Measurements from ENCODE around the gene TRMT10B. TPM values are rescaled to one million over a fixed set of nuclear protein-coding genes. Genes with fewer than 3 reads are reported as not detected.
A peak's percentile ranks its signal among the peaks of the same experiment; 100 is the strongest.

TRMT10B gene
- total RNA-seq, 5 donors from 2014 or later (not counting 1 experiment from before 2014, with no cell fraction given) = 17.8 to 25.6 (median 21.6) TPM

- ATAC-seq (replicated peaks in 1 of 4) = no peak
- H3K4me1 ChIP-seq (ENCODE audit: control insufficient read depth in 1 of 2, extremely low read depth in 1 of 2, insufficient read depth in 2 of 2, low read length in 2 of 2) = no peaks in the 10 kb centered on the region
- H3K27me3 ChIP-seq (replicated peaks in 1 of 2; ENCODE audit: control insufficient read depth in 2 of 2, extremely low read depth in 1 of 2, insufficient read depth in 2 of 2, low read length in 1 of 2) = no peaks in the 10 kb centered on the region
- H3K36me3 ChIP-seq (ENCODE audit: control insufficient read depth in 2 of 2, extremely low read depth in 1 of 2, insufficient read depth in 1 of 2, low read length in 1 of 2) = peaks cover 5 to 41% of the 10 kb centered on the region in 2 donors
- H3K9me3 ChIP-seq = no peaks in the 10 kb centered on the region
- Mint-ChIP-seq H3K9me3 (no peaks in the 10 kb centered on the region), H3K27ac (no peak overlapping the region), H3K4me1 (peaks cover 4 to 9% (median 6%) of the 10 kb centered on the region in 3 donors), H3K36me3 (peaks cover 48% of the 10 kb centered on the region), H3K27me3 (no peaks in the 10 kb centered on the region), H3K4me3 (no peak overlapping the region)
- H3K27ac ChIP-seq (ENCODE audit: low read length) = no peak overlapping the region
- POLR2A ChIA-PET = interaction anchor here in 1 of 2 donors (0.8 kb wide), 1 partner anchor 10 kb away, joined by 3 read pairs; no protein-coding TSS in a partner anchor
- CTCF ChIA-PET = interaction anchor here in 1 of 2 donors (0.6 kb wide), 1 partner anchor 281 kb away, joined by 3 read pairs; no protein-coding TSS in a partner anchor
- DNase-seq = no peak
- no peak overlapping the region for H3K4me3 ChIP-seq (ENCODE audit: control insufficient read depth in 1 of 2, extremely low read depth in 1 of 2, low read length in 1 of 2)
- 100% methylated on average over 3 of the region's 3 CpGs for WGBS (ENCODE audit: insufficient coverage)
These were observed 16.4 kb downstream of the TRMT10B start for GRCh38 chr9:37769995-37770394.

DNA sequence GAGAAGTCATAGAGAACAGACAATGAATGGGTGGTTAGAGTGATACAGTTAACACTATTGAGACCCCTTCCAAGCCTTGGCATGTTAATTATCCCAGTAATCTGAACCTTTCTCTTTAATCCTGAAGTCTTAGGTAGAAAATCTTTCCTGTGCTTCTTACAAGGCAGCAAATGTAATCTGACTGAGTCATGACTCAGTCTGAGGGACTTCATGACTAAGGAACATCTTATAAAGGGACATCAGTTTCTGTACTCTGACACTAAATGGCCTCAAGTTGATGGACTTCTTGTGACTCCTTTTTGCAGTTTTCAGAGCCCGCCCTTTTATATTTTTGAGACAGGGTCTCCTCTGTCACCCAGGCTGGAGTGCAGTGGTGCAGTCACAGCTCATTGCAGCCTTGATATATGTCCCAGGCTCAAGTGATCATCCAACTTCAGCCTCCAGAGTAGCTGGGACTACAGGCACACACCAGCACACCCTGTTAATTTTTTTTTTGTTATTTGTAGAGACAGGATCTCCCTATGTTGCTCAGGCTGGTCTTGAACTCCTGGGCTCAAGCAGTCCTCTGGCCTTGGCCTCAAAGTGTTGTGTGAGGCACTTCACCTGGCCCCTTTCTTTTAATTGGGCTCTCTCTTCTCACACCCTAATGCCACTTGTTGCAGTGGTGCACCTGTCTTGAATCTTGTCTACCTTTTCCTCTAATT is 21.8 kb downstream of the TRMT10B start:
- H3K27ac Mint-ChIP-seq = peak overlapping the region in 1 of 2 donors; percentile 5
- 90% methylated on average over 1 of the region's 1 CpG for WGBS (ENCODE audit: insufficient coverage)
- Histone ChIP-seq H3K27me3 (replicated peaks in 1 of 2; ENCODE audit: control insufficient read depth in 2 of 2, extremely low read depth in 1 of 2, insufficient read depth in 2 of 2, low read length in 1 of 2) (no peaks in the 10 kb centered on the region), H3K27ac (ENCODE audit: low read length) (no peak overlapping the region), H3K4me1 (ENCODE audit: control insufficient read depth in 1 of 2, extremely low read depth in 1 of 2, insufficient read depth in 2 of 2, low read length in 2 of 2) (no peaks in the 10 kb centered on the region), H3K9me3 (no peaks in the 10 kb centered on the region), H3K4me3 (ENCODE audit: control insufficient read depth in 1 of 2, extremely low read depth in 1 of 2, low read length in 1 of 2) (no peak overlapping the region), H3K36me3 (ENCODE audit: control insufficient read depth in 2 of 2, extremely low read depth in 1 of 2, insufficient read depth in 1 of 2, low read length in 1 of 2) (peaks cover 5 to 67% of the 10 kb centered on the region in 2 donors)
- no peaks in the 10 kb centered on the region for H3K9me3 Mint-ChIP-seq
- H3K36me3 Mint-ChIP-seq = peaks cover 28% of the 10 kb centered on the region
- ATAC-seq (replicated peaks in 1 of 4) (no peak), DNase-seq (no peak)
- POLR2A ChIA-PET = interaction anchor here (0.6 kb wide), 2 partner anchors 9 to 279 kb away, joined by 3 to 11 read pairs; no protein-coding TSS in a partner anchor
- H3K27me3 Mint-ChIP-seq = no peaks in the 10 kb centered on the region
- no peak overlapping the region for H3K4me3 Mint-ChIP-seq
- H3K4me1 Mint-ChIP-seq = peaks cover under 1 to 5% (median 2%) of the 10 kb centered on the region in 3 donors
- CTCF ChIA-PET = no interaction called here

DNA sequence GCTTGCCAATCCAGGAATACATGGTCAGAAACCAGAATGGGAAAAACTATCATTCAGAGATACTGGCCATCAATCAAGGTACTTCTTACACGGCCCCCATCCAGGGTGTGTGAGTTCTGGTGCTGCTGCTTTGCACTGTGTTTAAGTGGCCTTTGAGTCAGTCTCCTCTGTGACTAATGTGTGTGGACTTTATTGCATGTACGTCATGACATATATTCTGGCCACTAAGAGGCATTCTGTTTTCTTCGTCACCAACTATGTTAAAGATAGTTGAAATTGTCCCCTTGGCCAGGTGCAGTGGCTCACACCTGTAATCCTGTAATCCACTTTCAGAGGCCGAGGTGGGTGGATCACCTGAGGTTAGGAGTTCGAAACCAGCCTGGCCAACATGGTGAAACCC is 22.7 kb downstream of the TRMT10B start:
- ChIA-PET POLR2A (no interaction called here), CTCF (no interaction called here)
- Histone ChIP-seq H3K27me3 (replicated peaks in 1 of 2; ENCODE audit: control insufficient read depth in 2 of 2, extremely low read depth in 1 of 2, insufficient read depth in 2 of 2, low read length in 1 of 2) (no peaks in the 10 kb centered on the region), H3K27ac (ENCODE audit: low read length) (no peak overlapping the region), H3K9me3 (no peaks in the 10 kb centered on the region), H3K4me3 (ENCODE audit: control insufficient read depth in 1 of 2, extremely low read depth in 1 of 2, low read length in 1 of 2) (no peak overlapping the region), H3K4me1 (ENCODE audit: control insufficient read depth in 1 of 2, extremely low read depth in 1 of 2, insufficient read depth in 2 of 2, low read length in 2 of 2) (no peaks in the 10 kb centered on the region), H3K36me3 (ENCODE audit: control insufficient read depth in 2 of 2, extremely low read depth in 1 of 2, insufficient read depth in 1 of 2, low read length in 1 of 2) (peaks cover 0 to 70% of the 10 kb centered on the region in 2 donors)
- Mint-ChIP-seq H3K9me3 (no peaks in the 10 kb centered on the region), H3K27ac (no peak overlapping the region), H3K4me3 (no peak overlapping the region), H3K4me1 (peaks cover 4 to 8% (median 6%) of the 10 kb centered on the region in 3 donors), H3K36me3 (peaks cover 33% of the 10 kb centered on the region), H3K27me3 (no peaks in the 10 kb centered on the region)
- WGBS (ENCODE audit: insufficient coverage) = no CpG with 5 or more reads among the region's 5 CpGs
- DNase-seq (no peak), ATAC-seq (replicated peaks in 1 of 4) (no peak)

GRCh38 chr9:37778534-37778933 is 24.9 kb downstream of the TRMT10B start:
- H3K4me1 ChIP-seq (ENCODE audit: control insufficient read depth in 1 of 2, extremely low read depth in 1 of 2, insufficient read depth in 2 of 2, low read length in 2 of 2) = peaks cover 4 to 9% of the 10 kb centered on the region in 2 experiments
- DNase-seq = no peak
- Mint-ChIP-seq H3K27me3 (no peaks in the 10 kb centered on the region), H3K36me3 (peaks cover 39% of the 10 kb centered on the region), H3K4me3 (no peak overlapping the region), H3K4me1 (peaks cover 24 to 30% (median 26%) of the 10 kb centered on the region in 3 donors), H3K9me3 (no peaks in the 10 kb centered on the region), H3K27ac (no peak overlapping the region)
- H3K27me3 ChIP-seq (replicated peaks in 1 of 2; ENCODE audit: control insufficient read depth in 2 of 2, extremely low read depth in 1 of 2, insufficient read depth in 2 of 2, low read length in 1 of 2) = no peaks in the 10 kb centered on the region
- POLR2A ChIA-PET = no interaction called here
- 80% methylated on average over 1 of the region's 2 CpGs for WGBS (ENCODE audit: insufficient coverage)
- ATAC-seq (replicated peaks in 1 of 4) = no peak
- H3K27ac ChIP-seq (ENCODE audit: low read length) = no peak overlapping the region
- CTCF ChIA-PET = interaction anchor here in 1 of 2 donors (0.7 kb wide), 1 partner anchor 127 kb away, joined by 3 read pairs; no protein-coding TSS in a partner anchor
- H3K4me3 ChIP-seq (ENCODE audit: control insufficient read depth in 1 of 2, extremely low read depth in 1 of 2, low read length in 1 of 2) = no peak overlapping the region
- no peaks in the 10 kb centered on the region for H3K9me3 ChIP-seq
- peaks cover 0 to 82% of the 10 kb centered on the region in 2 donors for H3K36me3 ChIP-seq (ENCODE audit: control insufficient read depth in 2 of 2, extremely low read depth in 1 of 2, insufficient read depth in 1 of 2, low read length in 1 of 2)

- Histone ChIP-seq H3K27me3 (replicated peaks in 1 of 2; ENCODE audit: control insufficient read depth in 2 of 2, extremely low read depth in 1 of 2, insufficient read depth in 2 of 2, low read length in 1 of 2) (no peaks in the 10 kb centered on the region), H3K27ac (ENCODE audit: low read length) (peak overlapping the region; percentile 75), H3K9me3 (no peaks in the 10 kb centered on the region), H3K4me1 (ENCODE audit: control insufficient read depth in 1 of 2, extremely low read depth in 1 of 2, insufficient read depth in 2 of 2, low read length in 2 of 2) (peaks cover 16 to 18% of the 10 kb centered on the region in 2 experiments), H3K4me3 (ENCODE audit: control insufficient read depth in 1 of 2, extremely low read depth in 1 of 2, low read length in 1 of 2) (peak overlapping the region; percentile 86 to 97), H3K36me3 (ENCODE audit: control insufficient read depth in 2 of 2, extremely low read depth in 1 of 2, insufficient read depth in 1 of 2, low read length in 1 of 2) (peaks cover 0 to 39% of the 10 kb centered on the region in 2 donors)
- ChIA-PET CTCF (no interaction called here), POLR2A (interaction anchor here (0.5 to 1.2 kb wide), 4 partner anchors 9 to 1604 kb away, joined by 3 to 4 read pairs (median 4); partner anchors contain the start of gene DCAF10 (in 1 of the 2))
- Mint-ChIP-seq H3K4me3 (peak overlapping the region; percentile 97 to 100 (median 97)), H3K4me1 (peaks cover 44 to 47% (median 47%) of the 10 kb centered on the region in 3 donors), H3K27me3 (no peaks in the 10 kb centered on the region), H3K27ac (peak overlapping the region; percentile 95 to 96), H3K9me3 (no peaks in the 10 kb centered on the region), H3K36me3 (peaks cover 23% of the 10 kb centered on the region)
- DNase-seq (peak in 1 of 35 experiments; percentile 1), ATAC-seq (replicated peaks in 1 of 4) (peak in 1 of 4 experiments; percentile 2)
- 6% methylated on average over 5 of the region's 6 CpGs for WGBS (ENCODE audit: insufficient coverage)
These were observed 30.6 kb downstream of the TRMT10B start for GRCh38 chr9:37784291-37784615.

DNA sequence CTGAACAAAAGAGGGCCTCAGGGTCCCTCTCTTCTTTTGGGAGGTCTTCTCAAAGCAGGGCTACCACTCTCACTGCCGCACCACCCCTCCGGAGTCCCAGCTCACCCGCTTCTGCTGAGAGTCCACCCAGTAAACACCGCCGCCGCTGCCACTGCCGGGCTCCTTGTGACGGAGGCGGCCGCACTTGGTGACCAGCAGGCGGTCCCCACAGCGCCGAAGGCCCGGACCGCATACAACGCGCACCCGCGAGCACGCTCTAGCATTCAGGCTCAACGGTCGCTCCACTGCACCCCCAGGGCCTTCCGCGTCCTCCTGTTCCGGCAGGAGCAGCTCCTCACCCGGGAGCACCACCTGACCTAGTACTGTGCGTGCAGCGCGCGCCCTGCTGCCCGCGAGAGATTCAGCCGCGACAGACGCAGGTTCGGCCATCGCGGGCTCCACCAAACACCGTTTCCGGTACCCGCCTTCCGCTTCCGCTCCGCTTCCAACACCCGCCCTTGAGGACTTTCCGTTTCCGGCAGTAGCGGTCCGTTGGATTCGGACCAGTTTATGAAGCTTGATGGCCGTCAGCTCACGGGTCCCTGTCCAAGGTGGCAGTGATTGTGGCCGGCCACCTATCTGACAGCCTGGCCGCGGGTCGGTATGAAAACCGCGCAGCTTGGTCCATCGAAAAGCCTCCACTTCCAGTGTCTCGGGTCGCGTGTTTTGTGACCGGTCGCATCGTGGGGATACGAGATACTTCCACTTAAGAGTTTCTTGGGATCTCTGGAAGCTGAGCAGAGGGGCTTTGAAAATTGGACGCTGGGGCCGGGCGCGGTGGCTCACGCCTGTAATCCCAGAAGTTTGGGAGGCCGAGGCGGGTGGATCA is 31.2 kb downstream of the TRMT10B start, which contains the start of gene EXOSC3:
TSS of gene EXOSC3 (minus strand) at position 449 of the 868 bp plus-strand sequence. CDS start at position 429, 20 bp downstream.
- Mint-ChIP-seq H3K4me3 (peak within 1 kb of the TSS; percentile 97 to 100 (median 97)), H3K36me3 (peaks cover 23% of the 10 kb centered on the region), H3K9me3 (no peaks in the 10 kb centered on the region), H3K27me3 (no peaks in the 10 kb centered on the region), H3K27ac (peak within 1 kb of the TSS; percentile 95 to 96), H3K4me1 (peaks cover 44 to 47% (median 47%) of the 10 kb centered on the region in 3 donors)
- ATAC-seq (replicated peaks in 1 of 4) (peak; percentile 83 to 97 (median 91)), DNase-seq (peak; percentile 67 to 90 (median 80))
- Histone ChIP-seq H3K27ac (ENCODE audit: low read length) (peak within 1 kb of the TSS; percentile 75), H3K4me3 (ENCODE audit: control insufficient read depth in 1 of 2, extremely low read depth in 1 of 2, low read length in 1 of 2) (peak within 1 kb of the TSS; percentile 86 to 97), H3K9me3 (no peaks in the 10 kb centered on the region), H3K27me3 (replicated peaks in 1 of 2; ENCODE audit: control insufficient read depth in 2 of 2, extremely low read depth in 1 of 2, insufficient read depth in 2 of 2, low read length in 1 of 2) (no peaks in the 10 kb centered on the region), H3K36me3 (ENCODE audit: control insufficient read depth in 2 of 2, extremely low read depth in 1 of 2, insufficient read depth in 1 of 2, low read length in 1 of 2) (peaks cover 0 to 33% of the 10 kb centered on the region in 2 donors), H3K4me1 (ENCODE audit: control insufficient read depth in 1 of 2, extremely low read depth in 1 of 2, insufficient read depth in 2 of 2, low read length in 2 of 2) (peaks cover 16 to 18% of the 10 kb centered on the region in 2 experiments)
- ChIA-PET POLR2A (interaction anchor here (0.8 to 1.2 kb wide), 3 partner anchors 13 to 16 kb away, joined by 3 to 4 read pairs (median 4); partner anchors contain the start of gene DCAF10 (in 1 of the 2)), CTCF (interaction anchor here (0.5 to 1.3 kb wide), 4 partner anchors 12 to 30 kb away, joined by 3 to 9 read pairs (median 3); partner anchors contain the start of gene DCAF10 (in 2 of the 2))
- WGBS (ENCODE audit: insufficient coverage) = under 1% methylated on average over 66 of the region's 73 CpGs

Data from T-cell (primary cell).